HepG2 (cell line): ENCODE data around the gene NRG2.

Experiments
- CTCF ChIP-seq: sonication (generic); formaldehyde crosslinking; IDR thresholded peaks from 2 replicates; pipeline ENCODE4 v1.5.0; 2020; ENCODE audit warnings: mild to moderate bottlenecking, missing genetic modification reagents, moderate library complexity
- ZNF546 ChIP-seq: sonication (generic); formaldehyde crosslinking; conservative IDR thresholded peaks from 2 replicates; pipeline ENCODE4 v1.8.1; 2023; ENCODE audit warnings: mild to moderate bottlenecking, missing genetic modification reagents
- TF ChIP-seq, protein P1 (sequence below): sonication (generic); formaldehyde crosslinking; IDR thresholded peaks from 2 replicates; pipeline ENCODE4; 2020; ENCODE audit warnings: missing genetic modification reagents, mild to moderate bottlenecking, borderline replicate concordance

DNA sequence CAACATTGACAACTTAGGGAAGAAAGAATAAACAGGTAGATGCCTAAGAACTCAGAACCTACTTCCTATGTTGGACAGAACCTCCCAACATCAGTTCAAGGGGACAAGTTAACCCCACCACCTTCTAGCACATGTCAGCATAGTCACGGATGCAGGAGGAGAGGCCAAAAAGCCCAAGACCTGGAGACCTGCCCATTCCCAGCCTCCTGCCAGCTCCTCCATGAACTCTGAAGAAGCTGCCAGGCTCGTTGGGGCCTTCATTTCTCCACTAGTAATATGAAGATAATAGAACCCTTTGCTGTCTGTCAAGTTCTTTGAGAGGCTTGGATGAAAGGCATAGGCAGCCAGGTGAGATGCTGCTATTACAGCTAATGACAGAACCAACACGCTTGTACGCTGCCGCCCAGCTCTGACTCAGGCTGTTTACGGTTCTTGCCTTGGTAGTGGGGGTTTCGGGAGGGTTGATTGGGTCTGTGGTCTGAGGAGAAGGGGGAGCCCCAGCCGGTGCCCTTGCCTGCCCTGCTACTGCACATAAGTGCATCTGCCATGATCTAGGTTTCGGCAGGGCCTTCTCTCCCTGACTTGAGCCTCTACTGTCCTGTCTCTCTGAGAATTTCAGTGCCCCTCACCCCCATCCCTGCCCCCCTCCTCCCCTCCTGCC, 82.2 kb downstream of the NRG2 start:
- TF ChIP-seq ZNF546 (CRISPR knock-in tag) (no peak), CTCF (CRISPR knock-in tag) (no peak)
- TF ChIP-seq, protein P1, sequence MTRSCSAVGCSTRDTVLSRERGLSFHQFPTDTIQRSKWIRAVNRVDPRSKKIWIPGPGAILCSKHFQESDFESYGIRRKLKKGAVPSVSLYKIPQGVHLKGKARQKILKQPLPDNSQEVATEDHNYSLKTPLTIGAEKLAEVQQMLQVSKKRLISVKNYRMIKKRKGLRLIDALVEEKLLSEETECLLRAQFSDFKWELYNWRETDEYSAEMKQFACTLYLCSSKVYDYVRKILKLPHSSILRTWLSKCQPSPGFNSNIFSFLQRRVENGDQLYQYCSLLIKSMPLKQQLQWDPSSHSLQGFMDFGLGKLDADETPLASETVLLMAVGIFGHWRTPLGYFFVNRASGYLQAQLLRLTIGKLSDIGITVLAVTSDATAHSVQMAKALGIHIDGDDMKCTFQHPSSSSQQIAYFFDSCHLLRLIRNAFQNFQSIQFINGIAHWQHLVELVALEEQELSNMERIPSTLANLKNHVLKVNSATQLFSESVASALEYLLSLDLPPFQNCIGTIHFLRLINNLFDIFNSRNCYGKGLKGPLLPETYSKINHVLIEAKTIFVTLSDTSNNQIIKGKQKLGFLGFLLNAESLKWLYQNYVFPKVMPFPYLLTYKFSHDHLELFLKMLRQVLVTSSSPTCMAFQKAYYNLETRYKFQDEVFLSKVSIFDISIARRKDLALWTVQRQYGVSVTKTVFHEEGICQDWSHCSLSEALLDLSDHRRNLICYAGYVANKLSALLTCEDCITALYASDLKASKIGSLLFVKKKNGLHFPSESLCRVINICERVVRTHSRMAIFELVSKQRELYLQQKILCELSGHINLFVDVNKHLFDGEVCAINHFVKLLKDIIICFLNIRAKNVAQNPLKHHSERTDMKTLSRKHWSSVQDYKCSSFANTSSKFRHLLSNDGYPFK (CRISPR knock-in tag), result no peak
